GM20000 (cell line): ENCODE data around the gene NOL7.

Experiments used
- DNase-seq: peaks from one replicate; pipeline ENCODE4 v3.0.0; 2012; ENCODE audit warnings: low spot score
- TF ChIP-seq, protein P1 (sequence below): IDR thresholded peaks from 2 replicates; pipeline ENCODE4 v1.5.1; 2012; ENCODE audit warnings: mild to moderate bottlenecking, control low read depth; ENCODE audit errors: extremely low read depth, missing control alignments

The NOL7 gene

DNA sequence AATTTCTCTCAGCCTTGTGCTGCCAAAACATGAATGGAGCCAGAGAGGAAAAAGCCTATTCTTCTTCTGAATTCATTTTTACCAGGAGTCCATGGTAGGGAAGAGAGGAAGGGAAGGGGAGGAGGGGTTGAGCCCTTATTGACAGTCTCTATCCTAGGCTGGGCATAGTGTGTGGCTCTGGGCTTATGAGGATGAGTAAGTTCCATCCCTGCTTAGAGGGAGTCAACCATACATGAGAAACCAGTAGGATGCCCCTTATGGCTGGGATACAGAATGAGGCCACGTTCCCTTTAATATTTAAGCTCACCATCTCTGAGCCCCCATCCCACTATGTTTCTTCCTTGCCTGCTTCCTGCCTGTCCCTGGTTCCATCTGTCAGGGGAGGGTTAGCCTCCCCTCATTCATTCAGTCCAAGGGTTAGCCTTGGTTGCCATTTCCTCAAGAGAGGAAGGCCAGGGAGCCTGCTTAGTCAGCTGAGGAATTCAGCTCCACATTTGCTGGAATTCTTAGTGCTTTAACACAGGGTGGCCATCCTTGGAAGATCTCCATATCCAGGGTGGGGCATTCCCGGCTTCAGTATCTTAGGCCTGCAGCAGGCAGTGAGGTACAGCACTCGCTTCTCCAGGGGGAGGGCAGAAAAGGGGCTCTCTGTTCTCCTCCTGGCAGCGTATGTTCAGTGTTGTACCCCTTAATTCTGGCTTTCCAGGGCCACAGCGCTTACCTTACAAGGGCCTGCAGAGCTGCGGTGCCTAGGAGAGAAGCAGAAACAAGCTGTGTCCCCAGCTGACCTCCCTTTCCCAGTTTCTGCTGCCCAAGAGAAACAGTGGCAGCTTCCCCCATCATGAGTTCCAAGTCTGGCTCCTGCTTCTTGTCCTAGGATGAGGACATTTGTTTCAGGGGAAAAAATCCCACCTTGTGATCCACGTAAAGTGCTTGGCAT, 28.3 kb upstream of the NOL7 start:
- TF ChIP-seq, protein P1, sequence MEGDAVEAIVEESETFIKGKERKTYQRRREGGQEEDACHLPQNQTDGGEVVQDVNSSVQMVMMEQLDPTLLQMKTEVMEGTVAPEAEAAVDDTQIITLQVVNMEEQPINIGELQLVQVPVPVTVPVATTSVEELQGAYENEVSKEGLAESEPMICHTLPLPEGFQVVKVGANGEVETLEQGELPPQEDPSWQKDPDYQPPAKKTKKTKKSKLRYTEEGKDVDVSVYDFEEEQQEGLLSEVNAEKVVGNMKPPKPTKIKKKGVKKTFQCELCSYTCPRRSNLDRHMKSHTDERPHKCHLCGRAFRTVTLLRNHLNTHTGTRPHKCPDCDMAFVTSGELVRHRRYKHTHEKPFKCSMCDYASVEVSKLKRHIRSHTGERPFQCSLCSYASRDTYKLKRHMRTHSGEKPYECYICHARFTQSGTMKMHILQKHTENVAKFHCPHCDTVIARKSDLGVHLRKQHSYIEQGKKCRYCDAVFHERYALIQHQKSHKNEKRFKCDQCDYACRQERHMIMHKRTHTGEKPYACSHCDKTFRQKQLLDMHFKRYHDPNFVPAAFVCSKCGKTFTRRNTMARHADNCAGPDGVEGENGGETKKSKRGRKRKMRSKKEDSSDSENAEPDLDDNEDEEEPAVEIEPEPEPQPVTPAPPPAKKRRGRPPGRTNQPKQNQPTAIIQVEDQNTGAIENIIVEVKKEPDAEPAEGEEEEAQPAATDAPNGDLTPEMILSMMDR, result no peak
- no peak for DNase-seq

DNA sequence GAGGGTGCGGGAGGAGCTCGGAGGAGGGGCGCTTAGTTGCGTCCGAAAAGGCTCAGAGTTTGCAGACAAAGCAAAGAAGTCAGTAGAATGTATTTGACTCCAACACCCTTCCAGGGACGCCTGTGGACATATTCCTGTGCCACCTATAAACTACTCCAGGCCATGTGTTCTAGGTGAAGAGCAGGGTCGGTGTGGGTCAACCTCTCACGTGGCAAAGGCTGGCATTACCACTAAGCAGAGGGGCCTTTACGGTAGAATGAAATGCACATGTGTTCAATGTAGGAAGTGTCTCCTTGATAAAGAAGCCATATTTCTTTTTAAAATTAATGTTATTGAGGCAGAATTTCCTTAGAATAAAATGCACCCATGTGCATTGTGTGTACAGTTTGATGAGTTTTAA, 25.3 kb upstream of the NOL7 start:
- TF ChIP-seq, protein P1, result no peak
- no peak for DNase-seq

DNA sequence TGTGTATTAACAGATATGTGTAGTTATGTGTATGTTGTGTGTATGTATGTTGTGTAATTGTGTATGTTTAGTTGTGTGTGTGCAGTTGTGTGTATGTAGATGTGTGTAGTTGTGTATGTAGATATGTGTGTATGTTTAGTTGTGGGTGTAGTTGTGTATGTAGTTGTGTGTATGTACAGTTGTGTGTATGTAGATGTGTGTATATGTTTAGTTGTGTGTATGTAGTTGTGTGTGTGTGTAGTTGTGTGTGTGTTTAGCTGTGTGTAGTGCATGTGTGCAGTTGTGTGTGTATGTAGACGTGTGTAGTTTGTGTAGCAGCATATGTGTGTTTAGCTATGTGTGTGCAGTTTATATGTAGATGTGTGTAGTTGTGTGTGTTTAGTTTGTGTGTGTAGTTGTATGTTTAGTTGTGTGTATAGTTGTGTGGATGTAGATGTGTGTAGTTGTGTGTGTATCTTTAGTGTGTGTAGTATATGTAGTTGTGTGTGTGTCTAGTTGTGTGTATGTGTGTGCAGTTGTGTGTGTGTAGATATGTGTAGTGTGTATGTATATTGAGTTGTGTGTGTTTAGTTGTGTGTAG, 24.5 kb upstream of the NOL7 start:
- TF ChIP-seq, protein P1, result no peak
- no peak for DNase-seq

DNA sequence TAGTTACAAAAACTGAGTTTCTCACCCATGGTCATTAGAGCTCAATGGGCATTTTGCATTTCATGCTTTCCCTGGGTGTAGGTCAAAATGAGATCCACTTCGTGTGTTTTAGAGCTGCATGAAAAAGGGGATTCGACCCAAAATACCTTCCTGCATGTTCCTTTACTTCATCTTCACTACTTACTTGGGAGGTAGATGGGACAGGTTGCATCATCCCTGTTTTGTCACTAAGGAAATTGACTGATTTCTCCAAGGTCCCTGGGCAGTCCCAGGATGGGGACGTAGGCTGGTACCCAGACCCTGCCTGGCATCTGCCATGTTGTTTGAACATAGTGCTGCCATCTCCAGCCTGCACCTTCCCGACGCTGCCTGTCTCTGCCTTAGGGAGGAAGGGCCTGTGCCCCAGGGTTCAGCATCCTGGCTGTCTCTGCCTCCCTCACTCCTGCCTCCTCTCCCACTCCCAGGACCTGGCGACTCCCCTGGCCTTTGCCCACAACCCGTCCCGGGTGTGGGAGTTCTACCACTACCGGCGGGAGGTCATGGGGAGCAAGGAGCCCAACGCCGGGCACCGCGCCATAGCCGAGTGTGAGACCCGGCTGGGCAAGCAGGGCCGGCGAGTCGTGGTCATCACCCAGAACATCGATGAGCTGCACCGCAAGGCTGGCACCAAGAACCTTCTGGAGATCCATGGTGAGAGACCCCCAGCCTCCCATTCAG, 23.8 kb upstream of the NOL7 start:
- TF ChIP-seq, protein P1, result no peak
- DNase-seq, result no peak

DNA sequence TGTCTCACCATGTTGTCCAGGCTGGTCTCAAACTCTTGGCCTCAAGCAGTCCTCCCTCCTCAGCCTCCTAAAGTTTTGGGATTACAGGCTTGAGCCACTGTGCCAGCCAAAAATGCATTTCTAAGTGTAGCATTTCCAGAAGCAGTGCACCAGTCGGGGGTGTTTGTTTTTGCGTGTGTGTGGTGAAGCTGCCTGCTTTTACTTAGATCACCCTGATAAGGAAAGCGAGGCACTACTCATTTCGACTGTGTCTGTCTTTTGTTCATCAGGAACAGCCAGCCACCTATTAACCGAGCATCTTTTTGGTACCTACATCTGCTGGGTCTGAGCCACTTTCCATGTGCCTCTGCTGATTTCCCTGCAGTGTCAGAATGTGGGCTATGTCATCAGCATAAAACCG, 22.0 kb upstream of the NOL7 start:
- DNase-seq, result no peak
- TF ChIP-seq, protein P1, result no peak

DNA sequence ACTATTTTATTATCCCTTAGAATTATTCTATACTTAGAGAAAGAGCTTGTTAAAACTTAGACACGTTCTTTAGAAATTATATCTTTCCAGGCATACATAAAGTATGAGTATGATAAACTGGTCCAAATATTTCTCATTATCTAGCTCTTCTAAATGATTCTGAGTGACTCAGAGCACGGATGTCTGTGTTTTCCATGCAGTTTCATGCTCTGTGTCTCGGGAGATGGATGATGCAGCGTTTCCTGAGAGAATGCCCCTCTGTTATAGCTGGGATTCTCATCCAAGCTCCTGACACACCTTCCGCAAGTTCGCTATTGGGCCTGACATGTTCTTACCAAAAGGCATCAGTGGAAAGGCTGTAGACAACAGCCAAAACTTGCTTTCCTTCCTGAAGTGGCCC, 21.4 kb upstream of the NOL7 start:
- DNase-seq, result no peak
- TF ChIP-seq, protein P1, result no peak

DNA sequence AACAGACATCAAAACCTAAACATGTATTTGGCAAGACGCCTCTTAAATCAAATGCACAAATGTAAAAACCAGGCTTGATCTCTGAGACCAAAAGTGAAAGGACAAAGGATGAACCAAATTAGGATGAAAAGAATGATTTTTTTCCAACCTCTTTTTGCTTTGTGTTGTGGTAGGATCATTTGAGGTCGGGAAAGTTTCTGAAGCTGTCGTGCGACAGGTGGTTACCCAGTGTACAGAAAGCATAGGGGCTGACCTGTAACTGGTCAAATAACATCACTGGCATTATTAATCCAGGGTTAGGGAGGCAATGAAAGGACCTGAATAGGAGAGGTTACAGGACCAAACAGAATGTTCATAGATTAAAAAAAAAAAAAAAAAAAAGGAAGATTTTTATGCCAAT, 18.1 kb upstream of the NOL7 start:
- TF ChIP-seq, protein P1, result no peak
- no peak for DNase-seq
